B cell (primary cell): ENCODE measurements around the gene ARHGEF7. TPM values are rescaled to one million over a fixed set of nuclear protein-coding genes. Genes with fewer than 3 reads are reported as not detected.

Source experiments
- ATAC-seq: fragments of 200-7000 bp; cut with Tn5 transposase; one replicate; pipeline ENCODE4 v1.10.0; 2021; ENCODE audit warnings: low read depth, mild to moderate bottlenecking, moderate number of reproducible peaks, moderate library complexity
- CTCF ChIA-PET: fragments of 350-600 bp; sonication (Branson Sonifier 250); formaldehyde crosslinking; loops from one replicate; lab custom pipeline; 2021; ENCODE audit warnings: antibody characterized with exemption, inconsistent platforms; lab: Charles Lee
- POLR2A ChIA-PET: fragments of 350-600 bp; sonication (Branson Sonifier 250); formaldehyde crosslinking; loops from one replicate; lab custom pipeline; 2021; ENCODE audit warnings: antibody characterized with exemption; lab: Charles Lee
- DNase-seq: peaks from one replicate; pipeline ENCODE4 v3.0.0; 2013
- H2AFZ ChIP-seq: 2 replicates; pipeline ENCODE4 v1.6.1; 2012; ENCODE audit warnings: mild to moderate bottlenecking, low read depth, low read length; ENCODE audit not compliant: insufficient read depth, poor library complexity, severe bottlenecking
- H3K27ac ChIP-seq, 2 donors: 1 replicate in 1 of 2; 2 replicates in 1 of 2; pipeline ENCODE4 v1.5.1; 2012 to 2013; ENCODE audit warnings: low read length in 2 of 2, mild to moderate bottlenecking in 2 of 2, moderate library complexity in 1 of 2
- H3K27me3 ChIP-seq, 4 experiments: fragments of 200-600 bp in 1 of 4; sonication (generic) in 1 of 4; replicated peaks in 1 of 4; 1 replicate in 2 of 4; 2 replicates in 2 of 4; pipeline versions ENCODE4 v1.6.1 to v1.7.0; 2013 to 2016; ENCODE audit warnings: low read length in 3 of 4, mild to moderate bottlenecking in 2 of 4, mixed read lengths in 1 of 4, moderate library complexity in 1 of 4; ENCODE audit not compliant: insufficient read depth in 4 of 4, control insufficient read depth in 3 of 4; ENCODE audit errors: control extremely low read depth in 1 of 4
- H3K36me3 ChIP-seq, 2 experiments: replicated peaks in 1 of 2; 1 replicate in 1 of 2; 2 replicates in 1 of 2; pipeline versions ENCODE4 v1.6.1 to v1.7.1; 2013; ENCODE audit warnings: low read length in 1 of 2; ENCODE audit not compliant: insufficient read depth in 2 of 2, control insufficient read depth in 1 of 2; ENCODE audit errors: control extremely low read depth in 1 of 2, extremely low read depth in 1 of 2
- H3K4me1 ChIP-seq, 2 donors: fragments of 200-600 bp in 1 of 2; sonication (generic) in 1 of 2; 1 replicate in 1 of 2; 2 replicates in 1 of 2; pipeline versions ENCODE4 v1.5.1 to v1.6.1; 2013 to 2017; ENCODE audit warnings: low read length in 2 of 2; ENCODE audit not compliant: control insufficient read depth in 2 of 2, insufficient read depth in 2 of 2
- H3K4me2 ChIP-seq: replicated peaks from 2 replicates; pipeline ENCODE3; 2012; ENCODE audit warnings: mild to moderate bottlenecking, low read depth, low read length; ENCODE audit not compliant: poor library complexity, severe bottlenecking
- H3K4me3 ChIP-seq, 5 experiments: fragments of 200-600 bp in 1 of 5; sonication (generic) in 1 of 5; 1 replicate in 3 of 5; 2 replicates in 2 of 5; pipeline versions ENCODE4 v1.5.1 to v1.7.0; 2011 to 2016; ENCODE audit warnings: low read length in 4 of 5, mild to moderate bottlenecking in 4 of 5, low read depth in 2 of 5, control low read depth in 1 of 5, moderate library complexity in 1 of 5; ENCODE audit not compliant: insufficient read depth in 1 of 5; ENCODE audit errors: control extremely low read depth in 1 of 5, extremely low read depth in 1 of 5
- H3K79me2 ChIP-seq: fragments of 200-600 bp; sonication (generic); one replicate; pipeline ENCODE4 v1.6.0; 2016; ENCODE audit warnings: low read length; ENCODE audit not compliant: control insufficient read depth, insufficient read depth
- H3K9ac ChIP-seq: fragments of 200-600 bp; sonication (generic); 2 replicates; pipeline ENCODE4 v1.6.1; 2017; ENCODE audit warnings: mild to moderate bottlenecking, low read length, moderate library complexity
- H3K9me3 ChIP-seq, 3 donors: one replicate each; pipeline versions ENCODE4 v1.6.1 to v1.7.1; 2013; ENCODE audit warnings: low read length in 2 of 3; ENCODE audit not compliant: control insufficient read depth in 2 of 3, insufficient read depth in 1 of 3; ENCODE audit errors: control extremely low read depth in 1 of 3
- H4K20me1 ChIP-seq: 2 replicates; pipeline ENCODE4 v1.6.0; 2012; ENCODE audit warnings: mild to moderate bottlenecking, low read length; ENCODE audit not compliant: insufficient read depth, control insufficient read depth, poor library complexity, severe bottlenecking
- H3K27ac Mint-ChIP-seq: one replicate; pipeline ENCODE4 v1.8.0; 2021; ENCODE audit warnings: mixed read lengths
- H3K27me3 Mint-ChIP-seq: one replicate; pipeline ENCODE4 v1.8.0; 2021; ENCODE audit warnings: mixed read lengths
- H3K4me1 Mint-ChIP-seq: one replicate; pipeline ENCODE4 v1.8.0; 2021; ENCODE audit warnings: mixed read lengths
- H3K4me3 Mint-ChIP-seq: one replicate; pipeline ENCODE4 v1.8.0; 2021; ENCODE audit warnings: mixed read lengths
- H3K9me3 Mint-ChIP-seq: one replicate; pipeline ENCODE4 v1.8.0; 2022; ENCODE audit warnings: mixed read lengths; ENCODE audit not compliant: insufficient read depth
- EZH2 ChIP-seq: IDR thresholded peaks from 2 replicates; pipeline ENCODE4 v1.6.1; 2012; ENCODE audit warnings: borderline replicate concordance, low read depth, mild to moderate bottlenecking, moderate library complexity, low read length; ENCODE audit not compliant: insufficient read depth, poor library complexity, severe bottlenecking
- WGBS: methylation state at CpG from one replicate; pipeline ENCODE4 v1.1.5; 2013; ENCODE audit warnings: missing lambda C conversion rate; ENCODE audit not compliant: insufficient coverage; 5-methylcytosine and 5-hydroxymethylcytosine counted together
- intact Hi-C: fragments of 100-400 bp; cut with micrococcal nuclease; formaldehyde crosslinking; loops from one replicate; pipeline ENCODE4 v1.10.0; 2022
- polyA minus RNA-seq: library from RNA; depleted of rRNA, polyadenylated mRNA; stranded (reverse); fragments of >200 nt; gene quantifications from 2 replicates; pipeline ENCODE4 v1.2.3, GENCODE V29; 2012
- polyA plus RNA-seq: library from polyadenylated mRNA; depleted of rRNA; stranded (reverse); fragments of >200 nt; gene quantifications from 2 replicates; pipeline ENCODE4 v1.2.3, GENCODE V29; 2012
- total RNA-seq, 2 donors: library from RNA; stranded (reverse); fragments of 120-200 nt in 1 of 2; gene quantifications; 1 replicate in 1 of 2; 2 replicates in 1 of 2; pipeline versions ENCODE4 v1.2.3 to v1.2.4, GENCODE V29; 2013 to 2022
- TF ChIP-seq, protein P1 (sequence below): fragments of 200-600 bp; IDR thresholded peaks from one replicate; pipeline ENCODE4 v1.8.0; 2022; ENCODE audit warnings: antibody characterized with exemption, mild to moderate bottlenecking

The ARHGEF7 gene
- 125 and 131 TPM in 2 replicates for total RNA-seq
- total RNA-seq (2013), result 49.1 TPM
- 62.3 and 78.3 TPM in 2 replicates for polyA plus RNA-seq
- 60.0 and 103 TPM in 2 replicates for polyA minus RNA-seq

GRCh38 chr13:111115061-111115964, at the start of gene ARHGEF7:
Gene ARHGEF7, plus strand, starts transcription at chr13:111115310. Its CDS starts 217 bp downstream, at chr13:111115527.
- WGBS, result 2% methylated on average over 103 of the region's 137 CpGs
- Histone ChIP-seq H3K27me3 (peaks cover 3 to 57% (median 42%) of the 10 kb centered on the region in 4 experiments), H3K4me2 (peak within 1 kb of the TSS; percentile 94), H3K4me1 (peaks cover 16 to 17% of the 10 kb centered on the region in 2 donors), H4K20me1 (no peaks in the 10 kb centered on the region), H3K36me3 (no peaks in the 10 kb centered on the region), H3K27ac (no peak within 1 kb of the TSS), H2AFZ (peak within 1 kb of the TSS; percentile 67), H3K9ac (peak within 1 kb of the TSS; percentile 64), H3K4me3 (peak within 1 kb of the TSS; percentile 49 to 74 (median 67)), H3K9me3 (peaks cover 0 to 6% (median 0%) of the 10 kb centered on the region in 3 donors), H3K79me2 (no peaks in the 10 kb centered on the region)
- Mint-ChIP-seq H3K27ac (peak within 1 kb of the TSS; percentile 54), H3K4me3 (peak within 1 kb of the TSS; percentile 93), H3K4me1 (peaks cover 15% of the 10 kb centered on the region), H3K9me3 (no peaks in the 10 kb centered on the region), H3K27me3 (peaks cover 77% of the 10 kb centered on the region)
- TF ChIP-seq EZH2, result no peak
- TF ChIP-seq, protein P1, sequence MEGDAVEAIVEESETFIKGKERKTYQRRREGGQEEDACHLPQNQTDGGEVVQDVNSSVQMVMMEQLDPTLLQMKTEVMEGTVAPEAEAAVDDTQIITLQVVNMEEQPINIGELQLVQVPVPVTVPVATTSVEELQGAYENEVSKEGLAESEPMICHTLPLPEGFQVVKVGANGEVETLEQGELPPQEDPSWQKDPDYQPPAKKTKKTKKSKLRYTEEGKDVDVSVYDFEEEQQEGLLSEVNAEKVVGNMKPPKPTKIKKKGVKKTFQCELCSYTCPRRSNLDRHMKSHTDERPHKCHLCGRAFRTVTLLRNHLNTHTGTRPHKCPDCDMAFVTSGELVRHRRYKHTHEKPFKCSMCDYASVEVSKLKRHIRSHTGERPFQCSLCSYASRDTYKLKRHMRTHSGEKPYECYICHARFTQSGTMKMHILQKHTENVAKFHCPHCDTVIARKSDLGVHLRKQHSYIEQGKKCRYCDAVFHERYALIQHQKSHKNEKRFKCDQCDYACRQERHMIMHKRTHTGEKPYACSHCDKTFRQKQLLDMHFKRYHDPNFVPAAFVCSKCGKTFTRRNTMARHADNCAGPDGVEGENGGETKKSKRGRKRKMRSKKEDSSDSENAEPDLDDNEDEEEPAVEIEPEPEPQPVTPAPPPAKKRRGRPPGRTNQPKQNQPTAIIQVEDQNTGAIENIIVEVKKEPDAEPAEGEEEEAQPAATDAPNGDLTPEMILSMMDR, result no peak
- POLR2A ChIA-PET, result no interaction called here
- intact Hi-C loops, result no loop called here
- ATAC-seq (peak; percentile 31), DNase-seq (peak; percentile 53)
- CTCF ChIA-PET, result no interaction called here

- ATAC-seq, result no peak
These were observed 49.4 kb upstream of the ARHGEF7 start for GRCh38 chr13:111065698-111066097.

More at GRCh38 chr13:111065698-111066097, 49.4 kb upstream of the ARHGEF7 start:
- H3K4me3 Mint-ChIP-seq, result no peak overlapping the region
- DNase-seq, result no peak
- 97% methylated on average over 12 of the region's 12 CpGs for WGBS
- H3K27me3 Mint-ChIP-seq, result peaks cover 49% of the 10 kb centered on the region
- H3K27ac ChIP-seq, result no peak overlapping the region
- H3K9me3 Mint-ChIP-seq, result no peaks in the 10 kb centered on the region
- CTCF ChIA-PET, result interaction anchor here (0.9 to 5.1 kb wide), 3 partner anchors 150 to 169 kb away, joined by 3 to 167 read pairs (median 95); no protein-coding TSS in a partner anchor
- H3K27ac Mint-ChIP-seq, result no peak overlapping the region
- peaks cover 7% of the 10 kb centered on the region for H3K4me1 Mint-ChIP-seq
- no peak overlapping the region for H3K4me3 ChIP-seq
- no peak overlapping the region for H2AFZ ChIP-seq
- H3K4me2 ChIP-seq, result no peak overlapping the region
- intact Hi-C loops, result loop anchor here (5.0 to 10.0 kb wide), 2 partner anchors 471 to 1542 kb away; no protein-coding TSS in a partner anchor
- peaks cover 0 to 8% (median 3%) of the 10 kb centered on the region in 3 donors for H3K9me3 ChIP-seq
- H3K9ac ChIP-seq, result no peak overlapping the region
- no peaks in the 10 kb centered on the region for H3K36me3 ChIP-seq
- H3K27me3 ChIP-seq, result peaks cover 0 to 28% (median 7%) of the 10 kb centered on the region in 4 experiments
- TF ChIP-seq EZH2, result no peak
- TF ChIP-seq, protein P1, result no peak
- H4K20me1 ChIP-seq, result no peaks in the 10 kb centered on the region
- peaks cover 8 to 11% of the 10 kb centered on the region in 2 donors for H3K4me1 ChIP-seq
- POLR2A ChIA-PET, result no interaction called here
- no peaks in the 10 kb centered on the region for H3K79me2 ChIP-seq
